HG03571 (cell line): ENCODE results near the gene MIER3.
A peak's percentile ranks its signal among the peaks of the same experiment; 100 is the strongest.

Experiments used
- ATAC-seq: cut with Tn5 transposase; IDR thresholded peaks from one replicate; pipeline ENCODE4 v1.9.1; 2021; ENCODE audit not compliant: unreplicated experiment

The MIER3 gene

GRCh38 chr5:56961746-56962145, 9.8 kb upstream of the MIER3 start:
- ATAC-seq: no peak

- no peak for ATAC-seq
Measured at GRCh38 chr5:56959326-56959725, 7.4 kb upstream of the MIER3 start.

- ATAC-seq: no peak
Measured at GRCh38 chr5:56958595-56958994, 6.7 kb upstream of the MIER3 start.

GRCh38 chr5:56954262-56954661, 2.3 kb upstream of the MIER3 start:
- no peak for ATAC-seq

- ATAC-seq: peak; percentile 37
Measured at GRCh38 chr5:56951126-56951945, 587 bp downstream of the MIER3 start.

GRCh38 chr5:56950626-56951125, 1.2 kb downstream of the MIER3 start:
- peak; percentile 44 for ATAC-seq

- ATAC-seq: no peak
Measured at GRCh38 chr5:56947052-56947451, 4.9 kb downstream of the MIER3 start.

GRCh38 chr5:56941981-56942380, 9.9 kb downstream of the MIER3 start:
- ATAC-seq: no peak

GRCh38 chr5:56938858-56939257, 13.1 kb downstream of the MIER3 start:
- no peak for ATAC-seq

- ATAC-seq: no peak
Measured at GRCh38 chr5:56934325-56934724, 17.6 kb downstream of the MIER3 start.

GRCh38 chr5:56922922-56923321, 29.0 kb downstream of the MIER3 start:
- ATAC-seq: no peak

GRCh38 chr5:56919942-56920662, 31.8 kb downstream of the MIER3 start:
- ATAC-seq: no peak

GRCh38 chr5:56918054-56918453, 33.9 kb downstream of the MIER3 start:
- ATAC-seq: no peak

- ATAC-seq: no peak
Measured at GRCh38 chr5:56917534-56917933, 34.4 kb downstream of the MIER3 start.

GRCh38 chr5:56914678-56915077, 37.2 kb downstream of the MIER3 start:
- no peak for ATAC-seq

- no peak for ATAC-seq
Measured at GRCh38 chr5:56913766-56914165, 38.2 kb downstream of the MIER3 start.

- ATAC-seq: peak; percentile 18
Measured at GRCh38 chr5:56910210-56910965, 41.5 kb downstream of the MIER3 start.

GRCh38 chr5:56909294-56910209, 42.4 kb downstream of the MIER3 start, which contains the start of gene SETD9:
SETD9 (plus strand) TSS chr5:56909596; CDS start chr5:56909646, 50 bp downstream.
- ATAC-seq: peak; percentile 89

GRCh38 chr5:56908942-56909293, 43.0 kb downstream of the MIER3 start:
- ATAC-seq: no peak

- no peak for ATAC-seq
Measured at GRCh38 chr5:56900858-56901578, 50.9 kb downstream of the MIER3 start.
